Hepatocyte (in vitro differentiated cells): Measurements from ENCODE around the gene DIP2C.

Experiments
- EZH2 ChIP-seq: fragments of 200-600 bp; sonication (generic); IDR thresholded peaks from 2 replicates; pipeline ENCODE4 v1.6.1; 2016; ENCODE audit warnings: antibody characterized with exemption, mild to moderate bottlenecking, borderline replicate concordance
- EZH2phosphoT487 ChIP-seq: fragments of 200-600 bp; sonication (generic); IDR thresholded peaks from one replicate; pipeline ENCODE4 v1.6.1; 2018; ENCODE audit warnings: antibody characterized with exemption, mild to moderate bottlenecking, low read depth, moderate library complexity; ENCODE audit not compliant: unreplicated experiment, severe bottlenecking
- TF ChIP-seq, protein P1 (sequence below): fragments of 200-600 bp; sonication (generic); IDR thresholded peaks from 2 replicates; pipeline ENCODE4 v1.5.1; 2016; ENCODE audit warnings: antibody characterized with exemption, mild to moderate bottlenecking; ENCODE audit not compliant: poor library complexity

DNA sequence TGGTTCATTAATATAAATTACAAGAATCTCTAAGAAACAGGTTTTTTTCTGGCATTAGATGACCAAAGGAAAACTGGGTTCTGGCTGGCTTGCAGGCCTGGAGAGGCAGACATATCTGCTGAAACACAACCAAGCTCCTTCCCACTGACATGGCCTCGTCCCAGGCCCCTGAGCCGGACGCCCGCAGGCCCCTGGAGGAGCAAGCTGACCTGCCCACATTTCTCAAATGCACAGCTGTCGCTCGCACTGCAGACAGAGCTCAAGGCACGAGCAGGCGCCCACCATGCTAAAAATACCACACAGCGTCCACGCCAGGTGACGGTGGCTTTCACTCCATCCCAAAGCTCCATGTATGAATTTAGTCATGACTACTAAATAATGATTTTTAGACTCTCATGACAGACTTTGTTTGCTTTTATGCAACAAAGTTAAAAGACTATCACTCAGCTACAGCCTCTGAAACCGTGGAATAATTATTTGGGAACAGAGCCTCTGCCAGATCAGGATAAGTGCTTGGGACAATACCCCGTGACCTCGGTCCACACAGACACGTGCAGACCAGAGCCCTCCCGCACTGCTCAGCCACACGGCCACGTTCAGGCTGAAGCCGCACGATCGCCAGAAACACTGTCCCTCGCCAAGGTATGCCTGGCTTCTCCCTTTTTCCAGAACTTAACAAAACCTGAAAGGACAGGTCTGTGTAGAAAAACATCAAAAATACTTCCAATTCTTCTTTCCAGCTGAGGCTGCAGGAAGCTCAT is 71.1 kb downstream of the DIP2C start:
- TF ChIP-seq, protein P1, sequence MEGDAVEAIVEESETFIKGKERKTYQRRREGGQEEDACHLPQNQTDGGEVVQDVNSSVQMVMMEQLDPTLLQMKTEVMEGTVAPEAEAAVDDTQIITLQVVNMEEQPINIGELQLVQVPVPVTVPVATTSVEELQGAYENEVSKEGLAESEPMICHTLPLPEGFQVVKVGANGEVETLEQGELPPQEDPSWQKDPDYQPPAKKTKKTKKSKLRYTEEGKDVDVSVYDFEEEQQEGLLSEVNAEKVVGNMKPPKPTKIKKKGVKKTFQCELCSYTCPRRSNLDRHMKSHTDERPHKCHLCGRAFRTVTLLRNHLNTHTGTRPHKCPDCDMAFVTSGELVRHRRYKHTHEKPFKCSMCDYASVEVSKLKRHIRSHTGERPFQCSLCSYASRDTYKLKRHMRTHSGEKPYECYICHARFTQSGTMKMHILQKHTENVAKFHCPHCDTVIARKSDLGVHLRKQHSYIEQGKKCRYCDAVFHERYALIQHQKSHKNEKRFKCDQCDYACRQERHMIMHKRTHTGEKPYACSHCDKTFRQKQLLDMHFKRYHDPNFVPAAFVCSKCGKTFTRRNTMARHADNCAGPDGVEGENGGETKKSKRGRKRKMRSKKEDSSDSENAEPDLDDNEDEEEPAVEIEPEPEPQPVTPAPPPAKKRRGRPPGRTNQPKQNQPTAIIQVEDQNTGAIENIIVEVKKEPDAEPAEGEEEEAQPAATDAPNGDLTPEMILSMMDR = no peak
- no peak for TF ChIP-seq EZH2phosphoT487
- TF ChIP-seq EZH2 = no peak
